HL-60 (cell line): ENCODE results near the gene SLC25A51.

Experiments
- GABPA ChIP-seq: IDR thresholded peaks from 2 replicates; pipeline ENCODE4 v1.6.1; 2012; ENCODE audit warnings: low read depth
- TF ChIP-seq, protein P1 (sequence below): IDR thresholded peaks from one replicate; pipeline ENCODE4 v1.5.1; 2011; ENCODE audit warnings: low read length, control low read depth, inconsistent platforms; ENCODE audit not compliant: insufficient read depth
- TF ChIP-seq, protein P2 (sequence below): IDR thresholded peaks from 2 replicates; pipeline ENCODE4 v1.6.1; 2012; ENCODE audit warnings: low read depth; ENCODE audit not compliant: insufficient replicate concordance

DNA sequence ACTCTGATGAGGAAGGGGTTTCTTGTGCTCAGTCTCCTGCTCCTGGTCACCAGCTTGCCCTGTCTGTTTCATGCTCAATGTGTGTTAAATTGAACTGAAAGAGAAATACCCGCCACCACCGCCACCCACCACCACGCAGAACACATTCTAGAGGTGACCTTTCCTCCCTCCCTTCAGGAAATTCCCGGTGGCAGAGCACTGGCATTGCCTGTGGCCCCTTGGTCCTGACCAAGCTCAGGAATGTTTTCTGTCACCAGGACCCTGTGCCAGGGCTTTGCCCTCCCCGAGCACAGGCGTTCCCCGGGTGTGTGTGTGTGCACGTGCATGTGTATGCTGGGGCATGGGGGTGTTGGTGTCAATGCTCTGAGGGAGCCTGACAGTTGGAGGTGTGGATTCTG, 10.2 kb upstream of the SLC25A51 start:
- TF ChIP-seq, protein P1, sequence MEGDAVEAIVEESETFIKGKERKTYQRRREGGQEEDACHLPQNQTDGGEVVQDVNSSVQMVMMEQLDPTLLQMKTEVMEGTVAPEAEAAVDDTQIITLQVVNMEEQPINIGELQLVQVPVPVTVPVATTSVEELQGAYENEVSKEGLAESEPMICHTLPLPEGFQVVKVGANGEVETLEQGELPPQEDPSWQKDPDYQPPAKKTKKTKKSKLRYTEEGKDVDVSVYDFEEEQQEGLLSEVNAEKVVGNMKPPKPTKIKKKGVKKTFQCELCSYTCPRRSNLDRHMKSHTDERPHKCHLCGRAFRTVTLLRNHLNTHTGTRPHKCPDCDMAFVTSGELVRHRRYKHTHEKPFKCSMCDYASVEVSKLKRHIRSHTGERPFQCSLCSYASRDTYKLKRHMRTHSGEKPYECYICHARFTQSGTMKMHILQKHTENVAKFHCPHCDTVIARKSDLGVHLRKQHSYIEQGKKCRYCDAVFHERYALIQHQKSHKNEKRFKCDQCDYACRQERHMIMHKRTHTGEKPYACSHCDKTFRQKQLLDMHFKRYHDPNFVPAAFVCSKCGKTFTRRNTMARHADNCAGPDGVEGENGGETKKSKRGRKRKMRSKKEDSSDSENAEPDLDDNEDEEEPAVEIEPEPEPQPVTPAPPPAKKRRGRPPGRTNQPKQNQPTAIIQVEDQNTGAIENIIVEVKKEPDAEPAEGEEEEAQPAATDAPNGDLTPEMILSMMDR, result no peak
- TF ChIP-seq, protein P2, sequence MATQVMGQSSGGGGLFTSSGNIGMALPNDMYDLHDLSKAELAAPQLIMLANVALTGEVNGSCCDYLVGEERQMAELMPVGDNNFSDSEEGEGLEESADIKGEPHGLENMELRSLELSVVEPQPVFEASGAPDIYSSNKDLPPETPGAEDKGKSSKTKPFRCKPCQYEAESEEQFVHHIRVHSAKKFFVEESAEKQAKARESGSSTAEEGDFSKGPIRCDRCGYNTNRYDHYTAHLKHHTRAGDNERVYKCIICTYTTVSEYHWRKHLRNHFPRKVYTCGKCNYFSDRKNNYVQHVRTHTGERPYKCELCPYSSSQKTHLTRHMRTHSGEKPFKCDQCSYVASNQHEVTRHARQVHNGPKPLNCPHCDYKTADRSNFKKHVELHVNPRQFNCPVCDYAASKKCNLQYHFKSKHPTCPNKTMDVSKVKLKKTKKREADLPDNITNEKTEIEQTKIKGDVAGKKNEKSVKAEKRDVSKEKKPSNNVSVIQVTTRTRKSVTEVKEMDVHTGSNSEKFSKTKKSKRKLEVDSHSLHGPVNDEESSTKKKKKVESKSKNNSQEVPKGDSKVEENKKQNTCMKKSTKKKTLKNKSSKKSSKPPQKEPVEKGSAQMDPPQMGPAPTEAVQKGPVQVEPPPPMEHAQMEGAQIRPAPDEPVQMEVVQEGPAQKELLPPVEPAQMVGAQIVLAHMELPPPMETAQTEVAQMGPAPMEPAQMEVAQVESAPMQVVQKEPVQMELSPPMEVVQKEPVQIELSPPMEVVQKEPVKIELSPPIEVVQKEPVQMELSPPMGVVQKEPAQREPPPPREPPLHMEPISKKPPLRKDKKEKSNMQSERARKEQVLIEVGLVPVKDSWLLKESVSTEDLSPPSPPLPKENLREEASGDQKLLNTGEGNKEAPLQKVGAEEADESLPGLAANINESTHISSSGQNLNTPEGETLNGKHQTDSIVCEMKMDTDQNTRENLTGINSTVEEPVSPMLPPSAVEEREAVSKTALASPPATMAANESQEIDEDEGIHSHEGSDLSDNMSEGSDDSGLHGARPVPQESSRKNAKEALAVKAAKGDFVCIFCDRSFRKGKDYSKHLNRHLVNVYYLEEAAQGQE, result no peak
- TF ChIP-seq GABPA, result no peak
